Brain microvascular endothelial cell (primary cell): ENCODE measurements around the gene ME1.

Experiments
- DNase-seq: peaks from one replicate; pipeline ENCODE4 v3.0.0-alpha.2; 2020
- H3K27ac ChIP-seq: fragments of 250-450 bp; sonication (Bioruptor Pico); 2 replicates; pipeline ENCODE4 v1.5.1; 2020; ENCODE audit warnings: mild to moderate bottlenecking, moderate library complexity
- H3K27me3 ChIP-seq: fragments of 250-450 bp; sonication (Bioruptor Pico); replicated peaks from 2 replicates; pipeline ENCODE4 v1.5.1; 2020; ENCODE audit warnings: mild to moderate bottlenecking
- H3K36me3 ChIP-seq: fragments of 250-450 bp; sonication (Bioruptor Pico); replicated peaks from 2 replicates; pipeline ENCODE4 v1.5.1; 2020; ENCODE audit warnings: mild to moderate bottlenecking
- H3K4me3 ChIP-seq: 2 replicates; pipeline ENCODE4 v1.5.1; 2011; ENCODE audit warnings: low read depth, mild to moderate bottlenecking, control low read depth, low read length, moderate library complexity
- CTCF ChIP-seq: IDR thresholded peaks from 2 replicates; pipeline ENCODE4 v1.5.1; 2011; ENCODE audit warnings: low read depth, mild to moderate bottlenecking, moderate library complexity, low read length, control low read depth, inconsistent platforms; ENCODE audit errors: missing control alignments
- in situ Hi-C: cut with HindIII; loops from 2 replicates; pipeline ENCODE4 v1.10.0; 2017; ENCODE audit warnings: low sequenced_read_pairs, low pct_ligation_motif_present

ME1 gene

GRCh38 chr6:83310046-83310445, 120.8 kb downstream of the ME1 start:
- DNase-seq: no peak
- H3K27ac ChIP-seq: no peak overlapping the region
- no peaks in the 10 kb centered on the region for H3K36me3 ChIP-seq
- in situ Hi-C loops: no loop called here
- H3K4me3 ChIP-seq: no peak overlapping the region
- TF ChIP-seq CTCF: no peak
- no peaks in the 10 kb centered on the region for H3K27me3 ChIP-seq

- Histone ChIP-seq H3K27ac (no peak overlapping the region), H3K4me3 (no peak overlapping the region), H3K36me3 (no peaks in the 10 kb centered on the region), H3K27me3 (no peaks in the 10 kb centered on the region)
- TF ChIP-seq CTCF: no peak
- no peak for DNase-seq
- in situ Hi-C loops: no loop called here
These were observed 121.5 kb downstream of the ME1 start for GRCh38 chr6:83309344-83309743.

GRCh38 chr6:83308833-83309232, 122.0 kb downstream of the ME1 start:
- no peak for TF ChIP-seq CTCF
- in situ Hi-C loops: no loop called here
- H3K27me3 ChIP-seq: no peaks in the 10 kb centered on the region
- no peaks in the 10 kb centered on the region for H3K36me3 ChIP-seq
- no peak for DNase-seq
- H3K27ac ChIP-seq: no peak overlapping the region
- no peak overlapping the region for H3K4me3 ChIP-seq

- no peak for DNase-seq
- no peaks in the 10 kb centered on the region for H3K36me3 ChIP-seq
- no peak overlapping the region for H3K4me3 ChIP-seq
- H3K27me3 ChIP-seq: no peaks in the 10 kb centered on the region
- TF ChIP-seq CTCF: no peak
- in situ Hi-C loops: no loop called here
- H3K27ac ChIP-seq: no peak overlapping the region
These were observed 123.0 kb downstream of the ME1 start for GRCh38 chr6:83307849-83308248.

GRCh38 chr6:83303426-83303825, 127.4 kb downstream of the ME1 start:
- Histone ChIP-seq H3K27me3 (no peaks in the 10 kb centered on the region), H3K27ac (no peak overlapping the region), H3K36me3 (no peaks in the 10 kb centered on the region), H3K4me3 (no peak overlapping the region)
- no peak for DNase-seq
- no peak for TF ChIP-seq CTCF
- in situ Hi-C loops: no loop called here

- no peak overlapping the region for H3K27ac ChIP-seq
- in situ Hi-C loops: no loop called here
- H3K4me3 ChIP-seq: no peak overlapping the region
- H3K27me3 ChIP-seq: no peaks in the 10 kb centered on the region
- H3K36me3 ChIP-seq: no peaks in the 10 kb centered on the region
- DNase-seq: no peak
- no peak for TF ChIP-seq CTCF
These were observed 136.2 kb downstream of the ME1 start for GRCh38 chr6:83294676-83295075.
